HG02642 (cell line): Measurements from ENCODE around the gene TBX18.

Experiments used
- ATAC-seq: cut with Tn5 transposase; IDR thresholded peaks from one replicate; pipeline ENCODE4 v1.9.1; 2021; ENCODE audit warnings: mild to moderate bottlenecking; ENCODE audit not compliant: unreplicated experiment, poor library complexity

The TBX18 gene

DNA sequence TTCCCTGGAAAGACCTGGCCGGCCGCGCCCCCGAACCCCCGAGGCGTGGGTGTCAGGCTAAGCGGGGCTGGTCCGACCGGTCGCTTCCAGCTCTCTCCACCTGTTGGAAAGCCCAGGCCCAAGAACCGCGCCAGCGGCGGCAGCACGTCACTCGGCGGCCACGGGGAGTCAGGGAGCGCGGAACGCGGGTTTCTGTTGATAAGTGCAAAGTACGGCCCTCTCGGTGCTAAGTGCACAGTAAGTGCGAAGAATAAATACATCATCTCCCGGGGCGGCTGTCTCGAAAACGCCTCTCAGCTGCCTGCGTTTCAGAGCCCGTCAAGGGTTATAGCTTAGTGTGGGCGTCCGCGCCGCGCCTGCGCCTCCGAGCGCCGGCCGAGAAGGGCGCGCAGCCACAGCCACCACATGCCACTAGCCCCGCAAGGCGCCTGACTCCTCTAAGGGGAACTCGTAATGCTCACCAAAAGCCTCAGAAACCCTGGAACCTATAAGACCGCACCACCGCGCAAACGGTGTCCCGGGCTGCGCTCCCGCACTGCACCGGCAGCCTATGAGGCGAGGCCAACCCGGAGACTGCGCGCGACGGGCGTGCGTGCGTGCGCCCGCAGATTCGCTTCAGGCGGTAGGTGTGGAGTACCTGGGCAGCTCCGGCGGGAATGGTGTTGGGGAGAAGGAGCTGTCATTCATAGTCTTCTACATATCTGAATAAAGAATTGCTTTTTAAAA is 9.2 kb upstream of the TBX18 start:
- ATAC-seq: peak; percentile 17

DNA sequence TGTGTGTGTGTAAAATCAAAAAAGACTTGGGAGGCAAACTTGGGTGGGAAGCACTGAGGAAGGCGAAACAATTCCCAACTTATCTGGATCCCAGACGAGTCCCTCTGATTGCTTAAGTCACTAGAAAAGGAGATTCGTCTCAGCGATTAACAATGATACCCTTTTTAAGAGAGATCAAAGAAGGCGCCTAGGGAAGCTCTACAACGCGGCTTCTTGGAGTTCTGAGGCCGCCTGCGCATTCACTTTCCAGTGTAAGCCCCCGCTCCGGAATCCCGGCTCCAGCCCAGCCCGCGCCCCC is 8.7 kb upstream of the TBX18 start:
- no peak for ATAC-seq

DNA sequence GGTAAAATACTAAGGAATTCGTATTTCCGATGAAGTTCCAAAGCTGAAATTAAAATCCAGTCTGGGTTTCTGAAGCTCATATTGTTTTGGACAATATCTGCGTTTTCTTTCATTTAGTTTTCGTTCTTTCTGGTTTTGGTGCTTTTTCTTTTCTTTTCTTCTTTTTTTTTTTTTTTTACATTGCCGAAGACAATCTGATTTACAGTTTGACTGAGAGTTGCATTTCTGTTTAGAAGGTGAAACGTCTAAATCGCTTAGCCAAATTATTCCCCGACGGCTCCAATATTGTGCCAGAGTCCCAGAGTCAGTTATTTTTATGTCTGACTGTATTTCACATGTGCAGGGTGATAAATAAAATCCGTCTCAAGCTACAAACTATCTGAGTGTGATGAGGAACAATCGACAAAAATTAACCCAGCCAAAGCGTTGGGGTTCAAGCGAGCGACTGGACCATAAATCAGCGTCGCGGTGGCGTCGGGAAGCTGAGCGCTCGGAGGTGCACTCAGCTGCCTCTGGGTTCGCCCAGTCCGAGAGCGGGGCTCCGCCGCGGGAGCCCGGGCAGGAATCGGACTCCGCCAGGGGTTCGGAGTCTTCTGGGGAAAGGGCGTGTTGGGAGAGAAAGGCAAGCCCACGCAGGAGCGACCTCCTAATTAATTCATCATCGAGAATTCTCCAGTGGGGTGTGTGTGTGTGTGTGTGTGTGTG is 8.2 kb upstream of the TBX18 start:
- no peak for ATAC-seq

DNA sequence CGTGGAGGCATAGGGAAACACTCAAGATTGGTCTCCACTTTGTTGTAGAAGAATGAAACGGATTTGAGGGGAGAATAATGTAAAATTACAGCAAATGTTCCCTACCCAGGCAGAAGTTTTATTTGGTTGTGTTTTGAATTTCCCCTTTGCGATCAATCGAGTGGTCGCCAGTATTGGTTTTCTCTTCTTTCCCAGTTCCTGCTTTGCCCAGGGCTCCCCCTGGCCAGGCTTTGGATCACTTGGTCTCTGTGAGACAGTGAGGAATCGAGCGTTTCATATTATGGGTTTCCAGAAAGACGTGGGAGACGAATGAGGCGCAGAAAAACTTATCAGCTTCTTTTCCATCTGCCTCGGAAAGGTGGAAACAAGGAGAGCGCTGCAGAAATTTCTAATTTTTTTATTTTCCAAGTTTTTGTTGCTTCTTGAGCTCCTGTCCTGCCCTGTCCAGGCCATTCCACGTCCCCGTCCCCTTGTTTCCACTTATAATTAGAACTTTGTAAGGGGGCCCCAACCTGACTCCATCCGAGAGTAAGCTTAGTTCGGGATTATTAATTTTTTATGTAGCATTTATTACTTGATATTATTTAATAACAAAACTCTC is 7.5 kb upstream of the TBX18 start:
- no peak for ATAC-seq

DNA sequence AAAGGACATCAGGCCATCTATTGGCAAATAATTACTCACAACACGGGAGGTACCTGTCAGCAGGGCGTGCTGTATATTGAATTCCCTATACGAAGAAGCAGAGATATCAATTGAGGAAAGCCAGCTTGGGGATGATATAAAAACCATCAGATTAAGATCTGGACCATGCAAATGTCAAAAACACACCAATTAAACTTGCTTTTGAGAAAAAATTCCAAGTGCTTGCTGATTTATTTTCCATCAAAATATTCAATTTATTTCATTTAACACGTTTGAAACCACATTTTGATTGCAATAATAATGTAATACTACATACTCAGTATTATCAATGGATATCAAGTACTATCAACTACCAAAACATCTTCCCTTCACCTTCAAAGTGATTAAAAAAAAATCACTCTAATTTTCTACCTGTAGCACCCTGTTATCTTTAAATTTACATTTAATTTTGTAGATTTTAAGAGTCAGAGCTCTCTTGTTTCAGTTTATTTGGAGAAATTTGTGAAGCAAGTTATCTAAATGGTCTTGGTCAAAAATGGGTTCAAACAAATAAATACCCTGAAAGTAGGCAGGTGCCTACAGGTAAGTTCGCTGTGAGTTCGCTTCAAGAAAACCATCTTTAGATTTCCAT is 6.8 kb upstream of the TBX18 start:
- no peak for ATAC-seq

DNA sequence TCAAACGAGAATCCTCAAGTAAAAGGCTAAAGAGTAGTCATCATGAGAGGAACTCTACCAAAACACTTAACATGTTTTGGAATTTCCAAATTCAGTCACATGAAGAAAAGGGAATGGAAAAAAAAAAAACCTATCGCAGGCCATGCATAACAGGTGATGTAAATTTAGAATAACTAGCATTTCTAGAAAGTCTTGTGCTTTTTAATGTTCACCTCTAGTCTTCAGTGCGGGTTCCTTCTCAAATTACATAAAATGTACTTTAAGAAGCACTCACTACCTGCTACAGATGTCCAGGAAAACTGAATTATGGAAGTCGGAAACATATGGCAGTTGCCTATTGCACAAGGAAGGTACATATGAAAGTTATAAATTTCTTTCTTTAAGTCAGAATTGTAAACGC is 6.1 kb upstream of the TBX18 start:
- no peak for ATAC-seq

DNA sequence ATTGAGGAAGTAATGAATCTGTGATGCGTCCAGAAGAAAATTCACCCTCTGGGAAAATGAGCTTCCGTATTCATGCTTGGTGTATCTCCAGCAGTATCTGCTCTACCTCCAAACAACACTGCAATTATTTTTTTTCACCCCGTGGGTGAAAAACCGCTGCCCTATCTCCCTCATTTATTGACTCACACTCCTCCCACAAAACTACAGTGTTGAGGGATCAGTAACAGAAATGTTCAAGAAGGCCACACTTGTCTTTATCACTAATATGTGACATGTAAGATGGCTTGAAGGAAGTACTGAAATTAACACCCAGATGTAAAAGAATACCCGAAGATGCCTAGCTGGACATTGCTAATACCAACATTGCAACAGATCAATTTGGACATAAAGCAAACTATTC is 4.9 kb upstream of the TBX18 start:
- no peak for ATAC-seq

DNA sequence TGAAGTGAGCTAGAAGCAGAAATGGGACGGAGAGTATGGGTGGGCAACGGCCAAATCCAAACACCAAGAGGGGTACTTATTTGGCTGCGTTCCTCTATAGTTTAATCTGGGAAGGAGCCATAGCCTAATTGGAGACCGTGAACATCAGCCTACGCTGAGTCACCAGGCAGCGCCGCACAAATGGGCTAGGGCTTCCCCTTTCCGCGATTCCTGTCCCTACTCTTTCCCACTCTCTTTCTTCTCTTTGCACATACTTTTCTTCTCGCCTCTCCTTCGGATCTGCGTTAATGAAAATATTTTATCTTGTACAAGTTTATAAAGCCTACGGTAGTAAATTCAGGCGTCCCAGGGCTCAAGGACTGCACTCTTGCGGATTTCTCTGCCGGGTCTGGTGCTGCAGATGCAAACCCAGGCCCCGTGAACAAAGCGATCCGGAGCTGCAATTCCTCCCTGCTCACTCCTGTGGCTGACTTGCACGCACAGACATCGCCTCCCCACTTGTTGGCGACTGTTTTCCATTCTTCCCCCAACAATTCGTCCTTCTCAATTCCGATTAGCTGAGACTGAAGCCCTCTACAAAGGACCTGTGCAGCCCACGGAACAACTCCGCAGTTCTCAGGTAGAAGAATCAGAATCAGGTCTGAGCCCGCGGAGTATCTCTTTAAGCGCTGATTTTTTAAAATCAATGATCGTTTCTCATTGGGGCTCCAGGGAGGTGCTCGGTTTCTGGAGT is 4.2 kb upstream of the TBX18 start:
- ATAC-seq: no peak

DNA sequence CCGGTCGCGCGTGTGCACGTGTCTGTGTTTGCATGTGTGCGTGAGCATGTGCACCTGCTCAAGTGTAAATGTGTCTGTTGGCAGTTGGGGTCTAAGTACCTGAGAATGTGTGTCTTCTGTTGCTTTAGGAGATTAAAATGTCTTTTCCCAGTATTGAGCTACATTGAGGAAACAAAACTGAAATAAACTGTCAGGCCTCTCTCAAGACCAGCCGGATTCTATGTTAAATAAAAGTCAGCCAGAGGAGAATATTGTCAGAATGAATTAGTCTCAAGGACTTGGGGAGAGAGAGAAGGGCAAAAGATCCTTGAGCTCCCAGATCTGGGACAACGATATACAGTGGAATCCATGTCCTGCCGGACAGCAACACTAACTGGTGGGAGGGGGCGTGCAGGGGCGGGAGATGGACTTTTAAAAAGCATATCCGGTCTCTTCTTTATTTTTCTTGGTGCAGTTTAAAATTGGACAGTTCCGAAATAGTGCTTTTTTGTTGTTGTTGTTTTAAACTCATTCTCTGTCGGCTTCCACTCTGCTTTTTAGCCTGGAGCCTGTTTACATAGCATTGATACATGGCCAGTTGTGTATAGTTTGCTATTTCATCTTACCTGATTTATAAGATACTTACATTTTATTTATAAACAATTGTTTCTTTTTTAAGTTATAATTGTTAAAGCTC is 3.3 kb upstream of the TBX18 start:
- no peak for ATAC-seq

DNA sequence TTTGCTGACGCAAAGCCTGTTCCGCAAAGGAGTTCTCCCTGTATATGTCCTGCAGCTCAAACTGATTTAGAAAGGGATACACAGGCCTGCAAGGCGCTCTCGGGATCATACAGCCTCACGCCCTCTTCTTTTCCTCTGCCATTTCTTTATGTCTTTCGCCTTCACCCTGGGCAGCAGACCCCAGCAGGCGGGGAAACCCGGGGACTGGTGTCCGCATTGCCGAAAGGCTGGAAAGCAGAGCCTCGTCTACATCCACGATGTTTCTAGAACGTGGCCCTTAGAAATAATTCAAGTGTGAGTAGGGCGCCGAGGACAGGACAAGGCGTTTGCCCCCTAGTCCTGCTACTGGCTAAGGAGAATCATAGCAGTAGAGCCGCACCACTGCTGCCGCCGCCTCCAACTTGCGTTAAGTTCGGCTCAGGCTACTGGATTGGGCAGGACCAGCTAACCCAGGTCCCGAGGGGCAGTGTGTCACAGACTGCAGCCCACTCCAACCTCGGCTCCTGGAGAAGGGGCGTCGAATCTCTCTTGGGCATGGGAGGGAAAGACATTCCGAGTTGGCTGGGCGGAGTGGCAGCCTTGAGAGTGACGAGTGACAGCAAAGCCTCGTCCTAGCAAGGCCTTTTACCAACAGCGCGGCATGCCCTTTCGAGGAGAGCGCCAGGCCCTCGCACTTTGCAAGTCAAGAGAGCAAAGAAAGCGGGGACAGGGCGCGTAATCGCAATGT is 2.6 kb upstream of the TBX18 start:
- ATAC-seq: no peak

DNA sequence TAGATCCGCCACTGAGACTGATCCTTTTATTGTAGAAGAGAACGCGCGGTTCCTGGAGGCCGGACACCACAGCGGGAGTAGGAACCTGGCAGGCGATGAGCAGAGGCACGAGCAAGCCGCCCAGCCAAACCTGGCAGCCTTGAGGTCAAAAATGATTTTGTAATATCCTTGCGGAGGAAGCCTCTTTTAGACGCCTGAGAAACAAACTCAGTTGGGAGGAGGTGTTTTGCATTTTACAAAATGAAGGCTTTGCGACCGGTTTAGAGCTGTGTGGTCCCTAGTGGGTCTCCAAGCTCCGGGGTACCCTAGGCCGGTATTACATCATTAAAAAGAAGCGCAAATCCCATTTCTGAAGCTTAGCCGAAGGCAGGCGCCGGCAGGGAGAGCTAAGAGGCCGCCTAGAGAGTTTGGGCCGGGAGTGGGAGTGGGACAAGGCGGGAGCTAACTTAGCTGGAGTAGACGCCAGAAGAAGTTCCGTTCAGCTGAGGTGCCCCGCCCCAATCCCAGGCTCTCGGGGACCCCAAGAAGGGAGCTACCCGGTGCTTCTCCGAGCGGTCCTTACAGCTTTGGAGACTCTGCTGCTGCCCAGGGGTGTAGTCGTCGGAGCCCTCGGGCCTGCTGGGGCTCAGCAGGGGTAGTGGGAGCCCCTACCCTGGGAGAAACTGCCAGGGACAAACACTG is 1.9 kb upstream of the TBX18 start:
- no peak for ATAC-seq

DNA sequence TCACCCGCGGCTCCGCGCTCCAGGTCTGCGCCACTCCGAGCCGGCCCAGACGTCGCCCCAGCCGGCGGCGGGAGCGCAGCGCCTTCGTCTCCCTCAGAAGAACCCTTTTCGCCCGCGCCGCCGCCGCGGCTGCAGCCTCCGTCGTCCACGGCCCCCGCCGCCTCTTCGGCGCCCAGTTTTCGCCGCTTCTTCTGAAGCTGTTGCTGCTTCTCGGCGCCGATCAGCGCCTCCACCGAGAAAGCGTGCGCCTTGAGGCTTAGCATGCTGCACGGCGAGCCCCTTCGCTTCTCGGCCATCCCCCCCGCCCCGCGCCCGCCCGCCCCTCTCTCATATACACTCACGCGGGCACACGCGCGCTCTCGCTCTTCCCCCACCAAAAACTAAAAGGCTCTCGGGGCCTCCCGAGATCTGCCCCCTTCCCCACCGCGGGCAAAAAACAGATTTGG is 489 bp downstream of the TBX18 start:
- ATAC-seq: no peak

DNA sequence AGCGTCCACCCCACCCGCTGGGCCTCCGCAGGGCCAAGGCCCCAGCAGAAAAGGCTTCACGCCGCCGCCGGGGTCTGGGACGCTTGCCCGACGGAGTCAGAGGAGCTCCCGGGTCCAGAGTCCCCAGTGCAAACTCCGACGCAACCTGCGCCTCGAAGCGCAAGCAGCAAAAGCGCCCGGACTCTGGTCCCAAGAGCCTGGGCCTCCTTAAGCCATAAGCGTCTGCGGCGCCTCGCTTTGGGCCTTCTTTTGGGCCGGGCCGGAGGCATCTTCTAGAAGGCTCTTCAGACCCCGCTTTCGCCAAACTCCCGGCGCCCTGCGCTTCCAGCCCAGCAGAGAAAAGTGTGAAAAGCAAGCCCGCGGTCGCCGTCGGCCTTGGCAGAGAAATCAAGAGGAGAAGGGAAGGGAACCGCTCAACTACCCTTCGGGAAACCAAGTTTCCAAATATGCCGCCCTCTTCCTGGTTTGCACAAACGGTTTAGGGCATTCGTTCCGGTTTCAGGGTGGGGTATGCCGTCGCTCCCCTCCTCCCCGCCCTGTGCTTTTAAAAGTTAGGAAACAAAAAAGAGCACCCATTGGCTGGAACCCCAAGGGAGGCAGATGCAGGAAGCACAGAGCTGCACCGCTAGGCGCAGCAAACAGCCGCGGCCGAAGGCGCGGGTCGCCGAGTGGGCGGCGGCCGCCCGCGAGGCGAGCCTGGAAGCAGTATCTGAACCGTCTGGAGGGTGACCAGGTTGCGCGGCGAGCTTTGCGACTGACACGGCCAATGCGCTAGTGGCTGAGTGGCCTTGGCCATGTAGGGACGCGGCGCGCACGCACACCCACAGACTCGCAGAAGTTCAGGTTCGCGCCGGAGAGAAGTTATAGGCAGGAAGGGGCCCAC is 1.2 kb downstream of the TBX18 start:
- ATAC-seq: no peak

DNA sequence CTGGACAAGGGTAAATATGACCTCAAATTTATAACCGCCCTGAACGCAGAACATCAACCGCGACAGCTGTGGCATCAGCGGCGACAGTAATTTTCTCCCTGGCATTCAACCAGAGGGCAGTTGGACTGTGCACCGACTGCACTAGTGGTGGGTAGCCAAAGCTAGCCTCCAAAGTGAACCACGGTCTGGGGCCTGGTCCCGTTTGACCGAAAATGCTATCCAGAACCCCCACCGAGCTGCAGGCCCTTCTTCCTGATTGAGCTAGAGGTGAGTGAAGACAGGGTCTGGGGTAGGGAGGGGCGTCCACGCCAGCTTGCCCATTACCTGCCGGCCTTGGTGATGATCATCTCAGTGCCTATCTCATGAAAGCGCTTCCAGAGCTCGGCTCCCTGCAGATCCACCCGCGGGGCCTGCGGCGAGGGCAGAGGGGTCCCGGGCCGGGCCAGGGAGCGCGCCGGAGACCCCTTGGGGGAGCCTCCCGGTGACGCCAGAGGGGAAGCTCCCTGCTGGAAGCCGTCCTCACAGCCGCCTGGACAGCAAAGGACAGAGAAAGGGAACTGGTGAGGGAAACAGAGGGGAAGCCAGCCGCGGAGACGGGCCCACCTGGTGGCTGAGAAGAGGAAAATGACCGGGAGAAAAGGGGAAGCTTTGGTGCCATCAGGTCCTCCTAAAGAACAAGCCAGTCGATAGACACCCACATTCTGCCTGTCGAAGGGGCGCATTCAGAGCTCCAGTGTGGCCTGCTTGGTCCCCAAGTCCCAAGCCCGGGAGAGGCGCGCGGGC is 2.0 kb downstream of the TBX18 start:
- ATAC-seq: no peak

DNA sequence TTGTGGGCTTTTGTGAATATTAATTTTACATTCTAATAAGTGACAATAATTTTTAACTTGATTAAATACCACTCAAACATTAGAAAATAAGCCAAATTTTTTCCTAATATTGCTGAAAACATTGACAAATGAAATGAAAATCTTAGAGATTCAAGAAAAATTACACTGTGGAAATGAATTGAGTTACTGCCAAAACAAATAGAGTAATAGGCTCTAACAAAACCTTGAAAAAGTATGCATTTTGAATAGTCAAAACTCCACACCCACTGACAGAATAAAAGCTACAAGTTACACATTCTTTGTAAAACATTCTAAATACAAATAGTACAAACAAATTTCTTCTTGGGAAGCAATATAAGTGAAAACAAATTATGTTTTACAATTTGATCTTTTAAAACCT is 5.9 kb downstream of the TBX18 start:
- ATAC-seq: no peak

DNA sequence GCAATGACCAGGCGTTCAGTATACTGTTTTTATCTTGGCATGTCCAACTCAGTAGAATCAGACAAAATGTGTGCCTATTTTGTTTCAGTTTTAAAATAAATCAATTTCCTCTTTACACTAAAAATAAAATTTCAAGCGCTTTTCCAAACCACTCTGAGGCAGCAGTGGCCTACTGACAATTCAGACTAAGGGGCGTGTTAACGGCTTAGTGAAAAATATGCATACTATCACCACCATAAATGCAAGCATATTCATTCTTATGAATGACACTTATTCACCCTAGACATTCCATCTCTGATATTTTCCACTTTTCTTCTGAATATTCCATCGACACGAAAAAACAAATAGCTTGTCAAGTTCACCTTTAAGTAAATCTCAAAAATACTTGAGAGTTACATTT is 7.5 kb downstream of the TBX18 start:
- no peak for ATAC-seq

DNA sequence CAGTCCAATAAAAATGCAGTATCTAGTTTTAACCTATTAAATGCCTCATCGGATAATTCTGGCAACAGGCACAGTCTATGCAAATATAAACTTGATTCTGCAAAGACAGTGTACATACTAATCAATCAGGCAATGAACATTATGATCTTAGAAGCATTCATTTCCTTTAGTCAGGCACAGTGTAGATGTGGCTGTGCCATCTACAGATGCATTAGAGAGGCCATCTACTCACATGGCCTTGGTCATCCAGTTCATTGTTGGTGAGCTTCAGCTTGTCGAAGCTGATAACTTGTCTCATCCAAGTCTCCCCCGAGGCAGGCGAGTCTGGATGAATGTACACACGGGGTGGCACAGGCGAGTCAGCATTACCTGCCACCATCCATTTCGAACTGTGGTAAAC is 7.9 kb downstream of the TBX18 start:
- no peak for ATAC-seq
